Hematopoietic multipotent progenitor cell treated with erythropoietin and hydrocortisone succinate and interleukin-3 and kit ligand, for 6 days (in vitro differentiated cells): ENCODE data around the gene SPA17.

Source experiments
- DNase-seq: peaks from one replicate; pipeline ENCODE4 v3.0.0-alpha.2; 2015

The SPA17 gene

DNA sequence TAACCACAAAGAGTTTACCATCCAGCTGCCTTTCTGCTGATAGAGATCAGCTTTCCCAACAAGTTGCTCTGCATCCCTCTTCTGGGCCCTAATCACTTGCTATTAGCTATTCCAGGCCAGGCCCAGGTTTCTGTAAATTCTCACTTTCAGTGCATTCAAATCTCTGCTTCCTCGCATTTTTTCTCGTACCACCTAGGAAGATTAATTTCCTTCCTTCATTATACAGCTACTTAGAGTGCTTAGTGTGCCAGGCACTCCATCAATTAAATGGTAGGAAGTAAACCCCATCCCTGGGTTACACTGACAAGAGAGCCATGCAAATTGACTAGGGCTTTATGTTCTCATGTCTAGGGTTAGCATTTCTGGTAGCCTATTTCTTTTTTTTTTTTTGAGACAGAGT is 9.8 kb upstream of the SPA17 start:
- DNase-seq, result no peak

DNA sequence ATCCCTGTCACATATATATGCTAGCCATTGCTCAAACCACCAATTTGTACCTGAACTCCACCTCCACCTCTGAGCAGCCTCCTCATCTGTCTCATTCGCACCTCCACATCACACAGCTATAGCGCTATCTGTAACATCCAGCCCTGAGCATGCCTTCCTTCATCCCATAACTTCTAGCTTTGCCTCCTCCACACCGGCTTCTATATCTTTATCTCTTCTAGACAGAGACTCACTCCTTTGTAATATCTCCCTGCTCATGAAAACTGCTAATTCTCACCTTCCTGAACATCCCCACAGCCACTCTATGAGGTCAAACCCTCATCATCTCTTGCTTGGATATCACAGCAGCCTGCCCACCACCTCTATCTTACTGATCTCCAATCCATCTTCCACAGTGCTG is 6.1 kb upstream of the SPA17 start:
- DNase-seq, result no peak

DNA sequence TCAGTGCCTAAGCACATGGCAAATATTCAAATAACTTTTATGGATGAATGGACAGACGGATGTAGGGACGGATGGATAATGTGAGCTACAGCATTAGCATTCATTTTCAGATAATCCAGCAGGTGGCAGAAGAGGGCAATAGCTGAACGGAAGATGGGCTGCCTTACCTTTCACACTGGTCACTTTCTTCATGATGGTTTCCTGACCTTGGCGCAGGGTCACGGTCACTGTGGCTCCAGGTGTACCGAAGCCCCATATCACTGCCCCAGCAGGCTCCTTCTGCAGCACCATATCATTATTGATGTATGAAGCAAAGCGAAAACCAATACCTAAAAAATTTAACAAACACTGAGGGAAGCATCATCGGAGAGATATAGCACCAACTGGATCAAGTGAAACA is 4.5 kb upstream of the SPA17 start:
- peak; percentile 75 for DNase-seq

DNA sequence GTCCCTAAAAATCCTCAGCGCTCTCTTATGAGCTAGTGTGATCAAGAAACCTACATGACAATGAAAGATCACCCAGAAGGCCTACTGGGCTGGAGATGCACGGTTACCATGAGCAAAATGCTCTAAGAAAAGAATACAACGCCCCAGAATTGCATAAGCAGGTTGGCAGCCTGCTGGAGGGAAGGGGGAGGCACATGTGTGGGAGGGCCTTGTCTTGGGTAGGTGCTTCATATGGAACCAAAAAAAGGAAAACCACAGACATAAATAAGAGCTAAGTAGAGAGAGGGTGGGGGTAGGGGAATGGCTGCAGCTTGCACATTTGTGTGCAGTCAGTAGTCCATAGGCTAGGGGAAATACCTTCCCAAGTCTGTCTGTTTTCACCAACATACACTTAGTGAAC is 3.0 kb upstream of the SPA17 start:
- peak; percentile 85 for DNase-seq

DNA sequence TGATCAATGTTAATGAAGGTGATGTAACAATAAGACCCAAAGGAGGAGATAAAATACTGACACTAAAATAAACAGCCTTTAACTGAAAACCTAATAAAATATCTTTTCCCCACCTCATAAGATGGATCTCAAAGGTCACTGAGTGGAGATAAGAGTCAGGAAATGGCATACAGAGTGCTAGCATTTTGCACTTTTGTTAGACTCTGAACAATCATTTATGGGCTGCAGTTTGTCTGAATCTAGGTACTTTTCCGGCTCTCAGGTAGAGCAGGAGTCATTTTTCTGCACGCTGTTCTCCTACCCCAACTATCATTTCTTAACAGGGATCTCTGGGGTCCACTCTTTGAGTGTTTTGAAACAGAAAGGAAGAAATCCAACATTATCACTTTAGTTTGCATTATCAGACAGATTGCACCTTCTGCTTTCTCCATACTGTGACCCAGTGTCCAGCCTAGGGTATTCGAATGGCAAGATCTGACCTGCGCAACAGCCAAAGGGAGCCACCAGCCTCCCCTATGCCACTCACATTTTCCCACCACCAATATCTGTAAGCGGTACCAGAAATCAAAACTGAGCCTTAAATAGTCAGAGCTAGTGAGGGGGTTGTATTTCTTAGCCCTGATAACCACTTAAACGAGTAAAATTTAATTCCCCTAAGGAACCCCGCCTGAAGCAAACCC is 1.0 kb upstream of the SPA17 start:
- DNase-seq, result peak; percentile 28

DNA sequence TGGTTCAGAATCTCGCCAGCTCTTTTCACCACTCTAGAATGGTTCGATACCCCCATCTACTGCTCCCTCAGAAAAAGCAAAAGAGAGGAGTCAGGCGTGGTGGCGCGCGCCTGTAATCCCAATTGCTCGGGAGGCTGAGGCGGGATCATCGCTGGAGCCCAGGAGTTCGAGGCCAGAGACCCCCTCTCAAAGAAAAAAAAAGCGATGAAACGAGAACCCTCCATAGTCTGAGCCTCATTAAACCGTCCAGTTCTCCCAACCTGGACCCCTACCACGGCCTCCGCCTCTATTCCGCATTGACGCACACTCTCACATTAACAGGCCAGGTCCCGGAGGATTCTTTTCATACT is 439 bp downstream of the SPA17 start:
- no peak for DNase-seq

DNA sequence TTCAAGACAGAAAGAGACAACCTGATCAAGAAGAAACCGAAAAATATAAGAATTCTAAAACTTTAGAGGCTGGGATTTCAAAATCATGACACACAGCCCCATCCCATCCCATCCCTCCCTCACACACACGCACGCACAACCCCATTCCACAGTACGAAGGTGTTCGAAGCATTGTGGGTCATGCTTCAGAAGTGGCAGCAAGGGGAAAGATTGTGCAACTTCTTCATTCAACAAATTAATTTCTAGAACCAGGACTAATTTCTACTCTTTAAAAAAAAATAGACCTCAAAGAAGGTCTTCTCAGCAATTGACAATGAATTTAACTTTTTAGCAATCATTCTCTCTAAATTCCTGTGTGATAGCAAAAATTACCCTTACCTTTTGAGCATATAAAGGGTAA is 867 bp downstream of the SPA17 start:
- DNase-seq, result no peak

DNA sequence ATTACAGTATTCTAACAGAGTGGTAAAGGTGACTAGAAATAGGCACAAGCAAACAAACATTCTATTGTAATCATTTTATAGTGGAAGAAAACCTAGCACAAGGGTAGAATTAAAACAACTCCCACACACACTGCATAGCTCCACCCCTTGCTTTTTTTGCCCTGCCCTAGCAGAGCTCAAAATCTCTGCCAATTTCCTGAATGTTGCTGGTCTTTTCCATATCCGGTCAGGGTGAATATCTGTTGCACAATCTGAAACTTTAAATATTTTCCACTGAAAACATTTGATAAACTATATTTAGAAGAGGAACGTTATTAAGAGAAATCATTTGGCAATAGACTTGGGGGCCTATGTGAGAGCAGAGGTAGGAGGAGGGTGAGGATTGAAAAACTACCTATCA is 2.7 kb downstream of the SPA17 start:
- DNase-seq, result no peak

DNA sequence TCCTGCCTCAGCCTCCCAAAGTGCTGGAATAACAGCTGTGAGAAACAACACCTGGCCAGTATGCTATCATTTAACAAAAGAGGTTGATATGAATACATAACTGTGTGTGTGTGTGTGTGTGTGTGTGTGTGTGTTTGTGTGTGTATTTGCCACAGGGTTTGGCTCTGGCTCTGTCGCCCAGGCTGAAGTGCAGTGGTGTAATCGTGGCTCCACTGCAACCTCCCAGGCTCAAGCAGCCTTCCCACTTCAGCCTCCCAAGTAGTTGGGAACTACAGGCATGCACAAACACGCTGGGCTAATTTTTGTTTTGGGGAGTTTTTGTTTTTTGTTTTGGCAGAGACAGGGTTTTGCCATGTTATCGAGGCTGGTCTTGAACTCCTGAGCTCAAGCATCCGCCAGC is 4.7 kb downstream of the SPA17 start:
- no peak for DNase-seq

DNA sequence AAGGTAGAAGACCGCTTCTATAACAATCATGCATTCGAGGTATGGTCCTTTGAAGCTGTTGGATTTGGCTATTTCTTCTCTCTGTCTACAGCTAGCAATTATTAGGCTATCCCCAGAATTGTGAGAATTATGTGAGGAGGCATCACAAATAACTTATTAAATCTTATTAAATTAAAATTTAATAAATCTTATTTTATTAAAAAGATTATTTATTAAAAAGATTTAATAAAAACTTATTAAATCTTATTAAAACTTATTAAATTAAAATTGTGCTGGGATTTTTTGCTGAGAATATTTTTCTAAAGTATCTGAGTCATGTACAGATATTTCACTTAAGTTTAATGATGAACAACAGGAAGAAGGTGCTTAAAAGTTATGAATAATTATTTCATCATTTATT is 7.7 kb downstream of the SPA17 start:
- no peak for DNase-seq

DNA sequence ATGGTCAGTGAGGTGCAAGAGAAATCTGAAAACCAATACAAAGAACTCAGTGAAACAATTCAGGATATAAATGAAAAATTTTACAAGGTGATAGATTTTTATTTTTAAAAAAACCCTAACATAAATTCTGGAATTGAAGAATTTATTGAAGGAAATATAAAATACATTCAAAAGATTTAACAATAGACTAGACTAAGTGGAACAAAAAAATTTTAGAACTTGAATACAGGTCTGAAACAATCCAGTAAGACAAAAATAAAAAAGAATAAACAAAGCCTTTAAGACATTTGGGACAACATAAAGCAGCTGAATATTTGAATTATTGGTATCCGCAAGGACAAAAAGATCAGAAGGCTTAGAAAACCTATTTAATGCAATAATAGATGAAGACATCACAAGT is 8.7 kb downstream of the SPA17 start:
- no peak for DNase-seq

DNA sequence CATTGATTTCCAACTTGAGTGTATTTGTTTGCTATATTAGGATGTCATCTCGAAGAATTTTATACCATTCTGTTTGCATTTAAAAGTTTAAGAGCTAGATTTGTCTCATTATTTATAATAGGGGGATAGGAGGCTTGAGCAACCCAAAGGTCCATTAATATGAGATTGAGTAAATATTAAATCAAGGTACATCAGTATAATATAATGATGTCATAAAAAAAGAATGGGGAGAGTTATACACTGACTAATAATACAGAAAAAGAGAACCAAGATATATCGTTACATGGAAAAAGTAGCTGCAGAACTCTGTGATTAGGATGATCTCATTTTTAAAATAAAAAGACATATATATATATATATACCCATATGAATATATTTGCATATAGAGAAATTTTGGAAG is 19.4 kb downstream of the SPA17 start:
- no peak for DNase-seq

DNA sequence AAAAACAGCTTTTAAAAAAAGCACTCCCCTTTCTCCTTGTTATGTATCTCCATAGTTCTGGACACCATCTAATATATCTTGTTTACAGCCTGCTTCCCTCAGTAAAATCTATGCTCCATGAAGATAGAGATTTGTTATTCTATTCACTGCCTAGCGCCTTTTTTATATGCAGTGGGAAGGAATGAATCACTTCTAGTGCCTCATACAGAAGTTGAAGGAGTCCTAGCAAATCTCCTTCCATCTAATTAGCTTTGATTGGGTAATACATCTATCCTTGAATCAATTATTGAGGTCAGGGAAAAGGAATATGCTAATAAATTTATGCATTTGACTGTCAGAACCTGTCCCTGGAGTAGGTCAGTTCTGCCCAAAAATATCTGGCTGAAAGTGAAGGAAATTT is 25.8 kb downstream of the SPA17 start:
- no peak for DNase-seq

DNA sequence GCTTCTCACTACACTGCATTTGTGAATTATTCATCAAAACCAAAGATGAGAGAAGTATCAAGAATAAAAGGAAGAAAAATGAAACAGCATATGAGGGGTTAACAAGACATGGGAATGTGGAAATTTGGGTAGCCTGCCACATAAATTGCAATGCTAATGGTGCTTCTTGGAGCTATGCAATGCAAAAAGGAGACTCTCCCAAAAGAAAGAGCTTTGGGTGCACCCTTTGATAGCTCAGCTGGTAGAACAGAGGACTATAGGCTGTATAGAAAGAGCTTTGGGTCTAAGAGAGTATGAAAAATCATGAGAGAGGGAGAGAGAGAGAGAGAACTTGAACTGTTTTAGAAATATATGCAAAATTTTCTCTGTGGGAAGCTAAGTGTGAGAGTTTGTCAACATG is 26.3 kb downstream of the SPA17 start:
- no peak for DNase-seq

DNA sequence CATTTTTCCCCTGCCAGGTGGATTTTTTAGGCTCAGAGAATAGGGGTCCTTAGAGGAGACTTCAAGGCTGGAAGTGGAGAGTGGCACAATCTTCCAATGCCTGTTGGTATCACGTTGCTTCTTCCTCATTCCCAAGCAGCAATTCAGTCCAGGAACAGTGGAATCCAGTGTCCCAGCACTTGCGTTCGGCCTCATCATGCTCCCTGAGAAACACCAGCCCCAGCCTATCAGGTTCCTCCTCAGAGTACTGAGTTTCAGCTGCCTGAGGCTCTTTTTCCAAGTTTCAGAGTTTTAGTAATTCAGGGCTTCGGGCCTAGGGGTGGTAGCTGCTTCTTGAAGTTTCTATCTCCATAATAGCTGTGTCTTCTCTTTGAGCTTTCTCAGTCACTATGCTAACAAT is 34.1 kb downstream of the SPA17 start:
- no peak for DNase-seq

DNA sequence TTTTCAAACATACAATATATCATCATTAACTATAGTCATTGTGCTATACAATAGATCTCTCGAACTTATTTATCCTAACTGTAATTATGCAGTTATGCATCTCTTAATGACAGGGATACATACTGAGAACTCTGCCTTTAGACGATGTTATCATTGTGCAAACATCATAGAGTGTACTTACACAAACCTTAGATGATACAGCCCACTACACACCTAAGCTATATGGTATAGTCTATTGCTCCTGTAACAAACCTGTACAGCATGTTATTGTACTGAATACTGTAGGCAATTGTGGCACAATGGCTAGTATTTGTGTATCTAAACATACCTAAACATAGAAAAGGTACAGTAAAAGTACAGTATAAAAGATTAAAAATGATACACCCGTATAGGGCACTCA is 38.7 kb downstream of the SPA17 start:
- DNase-seq, result no peak

DNA sequence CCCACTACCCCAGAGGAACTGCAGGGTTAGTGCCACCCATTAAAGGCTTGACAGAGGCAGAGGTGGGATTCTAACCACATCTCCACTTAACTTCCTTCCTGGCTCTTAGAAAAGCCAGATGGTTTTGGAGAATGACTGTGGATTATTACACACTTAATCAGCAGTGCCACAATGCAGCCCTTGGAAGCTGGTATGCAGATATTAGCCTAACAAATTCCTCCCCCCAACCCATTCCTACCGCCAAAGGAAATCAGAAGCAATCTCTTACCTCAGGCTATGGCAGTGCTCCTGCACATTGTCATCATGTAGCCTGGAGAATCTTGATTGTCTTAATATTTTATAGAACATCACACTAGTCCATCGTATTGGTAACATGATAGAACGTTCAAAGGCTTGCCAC is 42.9 kb downstream of the SPA17 start:
- DNase-seq, result peak; percentile 44

DNA sequence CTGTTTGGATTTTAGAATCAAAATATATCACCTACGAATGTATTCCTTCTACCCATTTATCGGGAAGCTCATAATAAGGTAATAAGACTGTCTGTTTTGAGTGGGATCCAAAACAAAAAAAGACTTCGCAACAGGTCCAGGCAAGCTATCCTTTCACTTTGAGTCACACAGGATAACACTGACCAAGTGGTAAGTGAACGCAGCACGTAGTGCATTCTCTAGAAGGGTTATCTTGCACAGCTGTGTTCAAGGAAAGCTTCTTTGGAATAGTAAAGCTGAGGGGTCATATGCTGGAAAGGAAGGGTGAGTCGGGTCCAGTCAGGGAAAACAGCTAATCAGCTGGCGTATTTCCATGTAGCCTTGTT is 43.7 kb downstream of the SPA17 start:
- no peak for DNase-seq

DNA sequence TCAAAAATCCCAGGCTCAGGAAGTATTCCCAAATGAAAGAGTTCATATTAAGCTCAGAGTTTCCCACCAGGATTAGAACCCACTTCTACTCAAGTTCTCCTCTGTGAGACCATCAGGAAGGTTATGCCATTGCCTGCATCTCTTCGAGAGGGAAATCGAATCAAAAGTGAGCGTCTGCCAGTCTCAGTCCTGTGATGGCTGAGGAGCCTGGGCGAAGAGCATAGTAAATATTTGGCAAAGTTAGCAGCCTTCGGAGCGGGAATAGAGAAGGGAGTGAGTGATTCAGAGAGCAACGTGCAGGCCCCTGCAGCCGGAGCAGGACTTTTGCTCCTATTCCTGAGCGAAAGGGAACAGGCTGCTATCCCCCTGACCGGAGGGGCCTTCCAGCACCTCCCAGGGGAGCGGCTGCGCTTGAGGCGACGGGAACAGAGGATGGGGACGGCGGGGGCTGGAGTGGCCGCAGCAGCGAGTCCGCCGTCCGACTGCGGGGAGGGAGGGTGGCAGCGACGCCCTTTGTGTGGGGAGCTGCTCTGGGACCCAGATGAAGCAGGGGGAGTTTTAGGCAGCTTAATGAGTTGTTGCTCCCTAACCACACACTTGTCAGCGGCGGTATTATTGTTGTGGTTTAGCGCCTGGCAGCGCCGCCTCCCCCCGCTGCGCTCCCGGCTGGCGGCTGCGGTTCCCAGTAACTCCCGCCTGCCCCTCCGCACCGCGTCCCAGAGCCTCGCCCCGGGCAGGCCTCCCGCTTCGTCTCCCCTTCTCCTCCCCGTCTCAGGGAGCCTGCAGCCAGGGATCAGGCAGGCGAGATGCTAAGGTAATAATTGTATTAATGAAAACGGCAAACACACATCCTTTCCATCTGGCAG is 44.3 kb downstream of the SPA17 start:
- peak; percentile 35 for DNase-seq

DNA sequence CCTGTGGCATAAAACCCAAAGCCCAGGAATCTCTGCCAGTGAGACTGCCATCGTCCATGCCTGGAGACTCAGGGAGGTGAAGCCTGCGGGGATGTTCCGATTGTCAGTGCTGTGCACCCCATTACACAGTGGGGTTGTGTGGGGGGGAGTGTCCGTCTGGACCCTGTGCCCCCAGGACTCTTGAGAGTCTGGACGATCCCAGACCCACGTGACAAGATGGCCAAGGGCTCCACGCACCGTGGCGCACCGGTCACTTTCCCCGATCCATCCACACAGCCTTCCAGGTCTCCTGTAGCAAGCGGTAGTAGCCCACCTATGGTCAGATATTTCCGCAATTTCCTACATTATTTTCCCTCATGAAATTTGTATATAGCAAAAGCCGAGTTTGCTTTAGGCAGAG is 45.1 kb downstream of the SPA17 start:
- no peak for DNase-seq

DNA sequence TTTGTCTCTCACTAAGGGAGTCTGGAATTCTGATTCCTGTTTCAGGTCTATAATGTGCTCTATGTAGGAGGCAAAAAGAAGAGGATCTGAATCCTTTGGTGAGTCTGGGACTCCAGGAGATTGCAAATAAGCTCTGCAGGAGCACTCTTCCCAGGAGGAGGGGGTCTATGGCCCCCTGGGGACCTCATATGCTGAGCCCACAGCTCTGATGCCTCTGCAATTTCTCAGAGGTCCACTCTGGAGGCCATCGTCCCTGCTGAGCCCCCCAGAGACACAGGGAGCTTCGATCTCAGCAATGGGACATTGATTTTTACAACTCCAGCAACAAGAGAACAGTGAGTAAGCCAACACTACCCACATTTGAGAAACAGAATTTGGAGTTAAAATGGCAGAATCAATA is 45.8 kb downstream of the SPA17 start:
- no peak for DNase-seq

DNA sequence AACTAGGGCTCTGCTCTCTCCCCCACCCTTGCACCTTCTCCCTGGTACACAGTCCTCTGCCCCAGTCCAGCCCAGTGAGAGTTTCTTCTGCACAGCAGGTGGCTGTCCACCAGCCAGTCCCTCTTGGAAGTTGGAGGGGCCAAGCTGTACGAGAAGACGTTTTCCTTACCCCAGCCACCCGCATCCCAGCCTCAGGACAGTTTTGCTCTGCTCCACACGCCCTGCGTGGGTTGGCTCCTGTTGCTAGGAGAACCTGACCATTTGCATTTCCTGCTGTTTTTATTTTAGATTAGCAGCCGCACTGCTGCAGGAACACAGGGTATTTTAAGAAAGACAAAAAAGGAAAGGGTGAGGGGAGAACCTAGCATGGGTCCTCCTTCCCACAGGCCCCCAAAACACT is 48.5 kb downstream of the SPA17 start:
- no peak for DNase-seq

DNA sequence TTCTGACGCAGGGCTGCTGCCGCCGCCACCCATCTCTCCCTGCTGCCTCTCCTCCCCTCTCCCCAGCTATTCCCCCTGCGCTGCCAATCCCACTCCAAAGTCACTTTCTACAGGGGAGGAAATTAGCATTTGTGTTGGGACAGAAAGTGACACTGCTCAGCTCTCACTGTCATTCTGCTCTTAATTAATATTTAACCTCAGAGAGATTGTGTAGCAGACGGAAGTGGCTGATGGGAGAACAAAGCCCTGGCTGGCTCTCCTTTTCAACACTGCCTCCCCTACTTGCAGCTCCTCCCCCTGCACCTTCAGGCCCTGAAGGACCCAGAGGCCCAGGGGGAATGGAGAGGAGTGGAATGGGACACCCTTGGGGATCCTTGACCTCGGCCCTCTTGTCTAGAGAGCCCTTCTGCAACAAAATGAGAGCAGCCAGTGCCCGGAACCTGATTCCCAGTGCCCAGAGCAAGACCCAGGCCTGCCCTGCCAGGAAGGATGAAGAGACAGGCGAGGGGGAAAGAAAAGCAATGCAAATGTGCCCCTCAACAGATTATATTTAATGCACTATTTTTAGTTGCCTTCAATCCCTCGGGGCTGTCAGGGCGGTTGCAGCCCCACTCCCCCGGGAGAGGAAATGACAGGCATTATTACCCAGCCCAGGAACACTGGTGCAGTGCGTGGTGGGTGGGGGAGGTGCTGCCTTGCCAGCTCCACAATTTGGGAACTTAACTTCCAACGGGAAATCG is 51.4 kb downstream of the SPA17 start:
- DNase-seq, result no peak

DNA sequence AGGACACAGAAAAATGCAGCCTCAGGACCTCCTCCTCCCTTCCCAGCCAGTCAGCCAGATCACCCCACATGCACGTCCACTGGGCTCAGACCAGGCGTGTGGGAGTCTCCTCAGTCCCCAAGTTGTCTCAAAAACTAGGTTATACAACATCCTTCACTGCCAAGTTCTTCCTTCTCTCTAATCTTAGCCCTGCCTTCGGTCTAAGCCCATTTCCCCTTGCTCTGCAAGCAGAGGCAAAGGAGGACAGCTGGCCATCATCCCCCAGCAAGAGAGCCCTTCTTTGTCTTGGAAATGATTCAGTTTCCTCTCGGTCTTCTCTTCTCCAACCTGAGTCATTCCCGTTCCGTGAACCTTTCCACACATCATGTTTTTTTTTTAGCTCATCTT is 52.0 kb downstream of the SPA17 start:
- DNase-seq, result no peak
